Tibial nerve (tissue), 4 donors: ENCODE results near the gene PRKCZ. TPM values are rescaled to one million over a fixed set of nuclear protein-coding genes. Genes with fewer than 3 reads are reported as not detected.

Source experiments
- DNase-seq, 2 donors: peaks; one replicate each; pipeline ENCODE4 v3.0.0-alpha.2; 2019; ENCODE audit warnings: low spot score in 2 of 2
- H3K27ac ChIP-seq, 4 donors: fragments of 200-600 bp; sonication (generic) in 3 of 4; one replicate each; pipeline ENCODE4 v1.5.1; 2017 to 2019; ENCODE audit warnings: mild to moderate bottlenecking in 1 of 4
- H3K27me3 ChIP-seq, 2 donors: fragments of 200-600 bp; sonication (generic) in 1 of 2; one replicate each; pipeline versions ENCODE4 v1.5.1 to v1.6.0; 2017 to 2019
- H3K36me3 ChIP-seq, 3 donors: fragments of 200-600 bp; sonication (generic); one replicate each; pipeline ENCODE4 v1.5.1; 2018 to 2019
- H3K4me1 ChIP-seq, 4 donors: fragments of 200-600 bp; sonication (generic) in 3 of 4; one replicate each; pipeline ENCODE4 v1.5.1; 2017 to 2019
- H3K4me3 ChIP-seq, 4 donors: fragments of 200-600 bp; sonication (generic) in 3 of 4; one replicate each; pipeline ENCODE4 v1.5.1; 2017 to 2019; ENCODE audit warnings: mild to moderate bottlenecking in 1 of 4, moderate library complexity in 1 of 4
- H3K9me3 ChIP-seq, 4 donors: fragments of 200-600 bp; sonication (generic) in 3 of 4; one replicate each; pipeline ENCODE4 v1.5.1; 2017 to 2019
- EP300 ChIP-seq, 2 donors: sonication (generic); formaldehyde crosslinking; IDR thresholded peaks; one replicate each; pipeline ENCODE4 v1.6.1; 2017; ENCODE audit warnings: antibody characterized with exemption in 2 of 2, mild to moderate bottlenecking in 1 of 2
- POLR2A ChIP-seq, 2 donors: fragments of 450-650 bp; IDR thresholded peaks; one replicate each; pipeline ENCODE4 v1.6.1; 2017; ENCODE audit warnings: antibody characterized with exemption in 2 of 2, mild to moderate bottlenecking in 2 of 2, moderate library complexity in 2 of 2
- WGBS, 2 donors: methylation state at CpG; one replicate each; pipeline ENCODE4 v1.1.5; 2018; 5-methylcytosine and 5-hydroxymethylcytosine counted together
- total RNA-seq, 4 donors: library from RNA; depleted of rRNA; stranded (reverse); fragments of >200 nt; gene quantifications; one replicate each; pipeline ENCODE4 v1.1.0, GENCODE V29; 2016
- TF ChIP-seq, protein P1 (sequence below), 5 experiments: fragments of 200-600 bp in 3 of 5; fragments of 450-650 bp in 2 of 5; sonication (generic) in 3 of 5; IDR thresholded peaks; one replicate each; pipeline ENCODE4 v1.5.1; 2016 to 2019; ENCODE audit warnings: antibody characterized with exemption in 5 of 5, mild to moderate bottlenecking in 3 of 5, moderate library complexity in 2 of 5

PRKCZ gene
- total RNA-seq, 4 donors from 2014 or later, result 2.0 to 3.9 (median 2.8) TPM

DNA sequence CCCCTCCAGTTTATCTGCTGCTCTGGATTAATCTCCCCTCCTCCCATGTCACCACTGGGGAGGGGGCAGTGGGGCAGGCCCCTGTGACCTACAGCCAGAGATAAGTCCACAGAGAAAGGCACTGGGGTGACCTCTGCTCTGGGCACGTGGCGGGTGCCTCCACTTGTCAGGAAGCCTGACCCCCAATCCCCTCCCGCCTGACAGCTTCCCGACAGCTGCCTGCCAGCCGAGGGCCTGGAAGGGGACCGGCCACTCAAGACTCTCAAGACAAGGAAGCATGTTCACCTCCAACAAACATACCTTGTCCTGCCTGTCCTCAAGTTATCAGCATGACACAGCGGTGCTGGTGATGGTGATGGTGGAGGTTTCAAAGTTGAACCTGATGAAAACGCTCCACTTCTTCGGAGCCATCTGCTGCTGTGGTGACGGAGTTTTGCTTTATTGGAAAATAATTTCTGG, 147.5 kb downstream of the PRKCZ start:
- H3K4me1 ChIP-seq, result peaks cover 0 to 56% (median 38%) of the 10 kb centered on the region in 4 donors
- H3K36me3 ChIP-seq, result no peaks in the 10 kb centered on the region
- no peaks in the 10 kb centered on the region for H3K9me3 ChIP-seq
- H3K27ac ChIP-seq, result peak overlapping the region in 3 of 4 donors; percentile 1 to 91 (median 50)
- no peak for DNase-seq
- H3K4me3 ChIP-seq, result no peak overlapping the region
- WGBS, 2 donors, result 76 to 83% methylated on average over 10 of the region's 10 CpGs
- no peak for TF ChIP-seq POLR2A (IDR thresholded peaks at IDR 0.05)
- no peak for TF ChIP-seq EP300 (IDR thresholded peaks at IDR 0.05)
- TF ChIP-seq, protein P1, sequence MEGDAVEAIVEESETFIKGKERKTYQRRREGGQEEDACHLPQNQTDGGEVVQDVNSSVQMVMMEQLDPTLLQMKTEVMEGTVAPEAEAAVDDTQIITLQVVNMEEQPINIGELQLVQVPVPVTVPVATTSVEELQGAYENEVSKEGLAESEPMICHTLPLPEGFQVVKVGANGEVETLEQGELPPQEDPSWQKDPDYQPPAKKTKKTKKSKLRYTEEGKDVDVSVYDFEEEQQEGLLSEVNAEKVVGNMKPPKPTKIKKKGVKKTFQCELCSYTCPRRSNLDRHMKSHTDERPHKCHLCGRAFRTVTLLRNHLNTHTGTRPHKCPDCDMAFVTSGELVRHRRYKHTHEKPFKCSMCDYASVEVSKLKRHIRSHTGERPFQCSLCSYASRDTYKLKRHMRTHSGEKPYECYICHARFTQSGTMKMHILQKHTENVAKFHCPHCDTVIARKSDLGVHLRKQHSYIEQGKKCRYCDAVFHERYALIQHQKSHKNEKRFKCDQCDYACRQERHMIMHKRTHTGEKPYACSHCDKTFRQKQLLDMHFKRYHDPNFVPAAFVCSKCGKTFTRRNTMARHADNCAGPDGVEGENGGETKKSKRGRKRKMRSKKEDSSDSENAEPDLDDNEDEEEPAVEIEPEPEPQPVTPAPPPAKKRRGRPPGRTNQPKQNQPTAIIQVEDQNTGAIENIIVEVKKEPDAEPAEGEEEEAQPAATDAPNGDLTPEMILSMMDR (IDR thresholded peaks at IDR 0.05), result no peak
- H3K27me3 ChIP-seq, result no peaks in the 10 kb centered on the region

DNA sequence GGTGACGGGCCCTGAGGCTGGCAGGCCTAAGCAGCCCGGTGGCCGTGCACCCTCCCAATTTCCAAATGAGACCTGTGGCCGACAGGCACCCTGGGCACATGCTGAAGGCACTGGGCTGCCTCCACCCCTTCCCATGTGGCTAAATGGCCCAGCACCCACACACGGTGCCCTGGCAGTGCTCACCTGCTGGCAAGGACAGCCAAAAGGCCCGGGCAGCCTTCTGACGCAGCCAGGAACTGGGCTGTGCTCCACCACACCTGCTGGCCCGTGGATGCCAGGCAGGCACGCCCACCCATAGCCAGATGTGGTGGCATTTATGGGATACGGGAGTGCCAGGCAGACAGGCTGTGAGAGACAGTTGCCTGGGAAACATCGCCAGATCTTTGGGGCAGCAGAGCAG, 148.4 kb downstream of the PRKCZ start:
- 66 to 67% methylated on average over 11 of the region's 11 CpGs for WGBS, 2 donors
- TF ChIP-seq, protein P1 (IDR thresholded peaks at IDR 0.05), result no peak
- TF ChIP-seq POLR2A (IDR thresholded peaks at IDR 0.05) (no peak), EP300 (IDR thresholded peaks at IDR 0.05) (no peak)
- Histone ChIP-seq H3K4me3 (no peak overlapping the region), H3K27ac (peak overlapping the region; percentile 68 to 95 (median 90)), H3K36me3 (no peaks in the 10 kb centered on the region), H3K9me3 (no peaks in the 10 kb centered on the region), H3K27me3 (no peaks in the 10 kb centered on the region), H3K4me1 (peaks cover 0 to 51% (median 30%) of the 10 kb centered on the region in 4 donors)
- no peak for DNase-seq

DNA sequence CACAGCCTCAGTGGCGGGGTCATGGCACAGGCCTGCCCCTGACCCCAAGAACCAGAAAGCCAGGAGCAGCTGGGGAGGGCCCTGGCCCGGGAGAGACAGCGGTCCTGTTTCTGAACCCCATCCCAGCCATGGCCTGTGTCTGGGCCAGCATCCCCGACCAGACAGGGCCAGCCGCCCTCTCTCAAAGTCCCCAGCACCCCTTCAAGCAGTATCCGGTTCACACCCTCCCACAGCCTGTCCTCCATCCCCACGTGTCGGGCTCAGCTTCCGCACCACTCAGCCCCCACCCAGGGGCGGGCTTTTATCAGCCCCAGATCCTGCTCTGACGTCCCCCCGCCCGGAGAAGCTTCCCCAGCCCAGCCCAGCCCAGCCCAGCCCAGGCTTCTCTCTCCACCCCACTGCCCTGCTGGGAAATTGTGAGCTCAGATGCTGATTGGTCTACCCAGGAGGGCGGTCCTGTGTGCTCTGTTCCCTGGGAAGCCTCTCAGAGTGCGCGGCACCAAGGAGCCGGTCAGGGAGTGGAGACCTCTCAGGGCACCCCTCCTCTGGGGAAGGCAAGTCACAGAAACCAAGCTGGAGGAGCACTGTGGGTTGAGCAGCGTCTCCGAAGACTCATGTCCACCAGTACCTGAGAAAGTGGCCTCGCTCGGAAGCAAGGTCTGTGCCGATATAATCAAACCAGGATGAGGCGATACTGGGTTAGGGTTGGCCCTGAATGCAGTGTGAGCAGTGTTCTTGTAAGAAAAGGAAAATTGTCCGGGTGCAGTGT, 149.0 kb downstream of the PRKCZ start:
- no peaks in the 10 kb centered on the region for H3K9me3 ChIP-seq
- H3K27me3 ChIP-seq, result no peaks in the 10 kb centered on the region
- DNase-seq, result peak; percentile 84 to 86
- H3K4me3 ChIP-seq, result peak overlapping the region; percentile 25 to 48 (median 38)
- peak overlapping the region; percentile 68 to 95 (median 90) for H3K27ac ChIP-seq
- 5 to 9% methylated on average over 19 to 24 of the region's 24 CpGs for WGBS, 2 donors
- peak; percentile 59 to 90 for TF ChIP-seq EP300 (IDR thresholded peaks at IDR 0.05)
- TF ChIP-seq, protein P1 (IDR thresholded peaks at IDR 0.05), result peak in 1 of 5 experiments; percentile 14
- peak; percentile 77 to 88 for TF ChIP-seq POLR2A (IDR thresholded peaks at IDR 0.05)
- no peaks in the 10 kb centered on the region for H3K36me3 ChIP-seq
- H3K4me1 ChIP-seq, result peaks cover 0 to 51% (median 29%) of the 10 kb centered on the region in 4 donors

DNA sequence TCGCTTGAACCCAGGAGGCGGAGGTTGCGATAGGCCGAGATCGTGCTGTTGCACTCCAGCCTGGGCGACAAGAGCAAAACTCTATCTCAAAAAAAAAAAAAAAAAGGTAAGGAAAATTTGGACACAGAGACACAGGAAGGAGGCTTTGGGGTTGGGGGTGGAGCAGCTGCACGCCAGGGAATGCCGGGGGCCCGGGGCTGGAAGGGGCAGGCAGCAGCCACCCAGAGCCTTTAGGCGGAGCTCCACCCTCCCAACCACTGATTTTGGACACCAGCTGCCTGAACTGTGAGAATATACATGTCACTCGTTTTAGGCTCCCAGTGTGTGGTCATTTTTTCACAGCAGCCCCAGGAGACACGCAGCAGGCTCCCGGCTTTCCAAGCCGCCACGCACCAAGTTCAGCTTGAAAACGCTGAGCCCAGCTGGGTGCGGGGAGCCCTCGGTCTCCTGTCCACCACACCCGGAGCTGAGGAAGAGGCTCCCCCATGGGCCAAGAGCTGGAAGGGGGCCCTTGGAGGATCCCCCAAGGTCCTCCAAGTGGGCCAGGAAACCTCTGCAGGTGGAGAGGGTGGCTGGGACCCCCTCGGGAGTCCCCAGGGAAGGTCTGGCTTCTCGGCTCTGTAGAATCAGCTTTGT, 150.2 kb downstream of the PRKCZ start:
- Histone ChIP-seq H3K27me3 (no peaks in the 10 kb centered on the region), H3K27ac (peak overlapping the region in 1 of 4 donors; percentile 18), H3K4me3 (no peak overlapping the region), H3K36me3 (no peaks in the 10 kb centered on the region), H3K4me1 (peaks cover 0 to 52% (median 31%) of the 10 kb centered on the region in 4 donors), H3K9me3 (no peaks in the 10 kb centered on the region)
- no peak for DNase-seq
- WGBS, 2 donors, result 72 to 82% methylated on average over 19 to 20 of the region's 21 CpGs
- TF ChIP-seq POLR2A (IDR thresholded peaks at IDR 0.05) (no peak), EP300 (IDR thresholded peaks at IDR 0.05) (no peak)
- TF ChIP-seq, protein P1 (IDR thresholded peaks at IDR 0.05), result no peak

DNA sequence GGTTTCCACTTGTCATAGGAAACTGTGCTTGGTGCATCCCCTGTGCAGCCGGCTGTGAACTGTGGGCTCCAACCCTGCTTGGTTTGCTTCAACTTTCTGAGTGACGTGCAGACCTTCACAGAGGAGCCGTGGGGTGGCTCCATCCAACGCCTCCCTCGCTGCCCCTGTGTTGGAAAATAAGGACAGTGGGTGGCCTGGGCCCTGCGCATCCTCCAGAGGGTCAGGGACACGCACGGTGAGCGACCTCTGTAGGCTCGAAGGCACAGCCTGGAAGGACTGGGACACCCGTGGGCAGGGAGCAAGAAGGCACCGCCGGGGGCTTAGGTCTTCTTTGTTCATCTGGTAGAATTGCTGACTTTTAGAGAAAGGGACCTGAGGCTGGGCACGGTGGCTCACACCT, 150.9 kb downstream of the PRKCZ start:
- H3K27me3 ChIP-seq, result no peaks in the 10 kb centered on the region
- 86 to 97% methylated on average over 10 to 13 of the region's 14 CpGs for WGBS, 2 donors
- H3K9me3 ChIP-seq, result no peaks in the 10 kb centered on the region
- H3K36me3 ChIP-seq, result no peaks in the 10 kb centered on the region
- no peak overlapping the region for H3K27ac ChIP-seq
- no peak for DNase-seq
- TF ChIP-seq, protein P1 (IDR thresholded peaks at IDR 0.05), result no peak
- TF ChIP-seq POLR2A (IDR thresholded peaks at IDR 0.05) (no peak), EP300 (IDR thresholded peaks at IDR 0.05) (no peak)
- H3K4me3 ChIP-seq, result no peak overlapping the region
- H3K4me1 ChIP-seq, result peaks cover 2 to 52% (median 31%) of the 10 kb centered on the region in 4 donors
